ENCODE measurements around the gene NDP.

The NDP gene

DNA sequence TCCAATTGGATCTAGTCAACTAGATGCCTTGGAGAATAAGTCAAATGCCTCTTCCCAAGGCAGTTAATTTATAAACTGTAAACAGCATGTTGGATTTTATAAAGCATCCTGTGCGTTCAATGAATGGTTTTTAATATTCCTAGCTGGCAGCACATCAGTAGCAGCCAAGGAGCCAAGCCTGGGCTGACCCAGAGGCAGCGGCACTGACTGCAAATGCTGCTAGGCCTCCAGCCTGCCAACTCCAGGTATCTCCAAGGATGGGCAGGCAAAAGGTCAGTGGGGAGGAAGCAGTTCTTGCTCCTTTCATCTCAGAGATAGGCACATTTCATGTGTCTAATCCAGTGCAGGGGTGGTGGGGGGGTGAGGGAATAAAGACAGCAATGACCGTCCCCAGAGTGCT lies 9.5 kb downstream of the NDP start:
- Histone ChIP-seq H3K4me3 (ENCODE audit: low read depth, low read length) (no peak overlapping the region), H3K9me3 (ENCODE audit: control insufficient read depth, insufficient read depth, low read depth, low read length) (no peaks in the 10 kb centered on the region), H3K27ac (ENCODE audit: extremely low read depth, low read depth, low read length) (no peak overlapping the region), H3K4me1 (ENCODE audit: control insufficient read depth, insufficient read depth, low read length) (no peaks in the 10 kb centered on the region), H3K36me3 (ENCODE audit: control insufficient read depth in 2 of 2, insufficient read depth in 1 of 2, low read length in 2 of 2) (no peaks in the 10 kb centered on the region)
- POLR2A ChIA-PET: no interaction called here
- CTCF ChIA-PET: interaction anchor here (1.9 kb wide), 1 partner anchor 281 kb away, joined by 4 read pairs; no protein-coding TSS in a partner anchor
- TF ChIP-seq ZNF221 (tag by site-specific recombination; IDR thresholded peaks at IDR 0.05; ENCODE audit: borderline replicate concordance): no peak
- TF ChIP-seq ZNF202 (tag by site-specific recombination; IDR thresholded peaks at IDR 0.05; ENCODE audit: borderline replicate concordance): no peak
- TF ChIP-seq ZNF596 (tag by site-specific recombination; IDR thresholded peaks at IDR 0.05): no peak
- TF ChIP-seq ZBTB1 (tag by site-specific recombination; IDR thresholded peaks at IDR 0.05): no peak
- TF ChIP-seq, protein P1, sequence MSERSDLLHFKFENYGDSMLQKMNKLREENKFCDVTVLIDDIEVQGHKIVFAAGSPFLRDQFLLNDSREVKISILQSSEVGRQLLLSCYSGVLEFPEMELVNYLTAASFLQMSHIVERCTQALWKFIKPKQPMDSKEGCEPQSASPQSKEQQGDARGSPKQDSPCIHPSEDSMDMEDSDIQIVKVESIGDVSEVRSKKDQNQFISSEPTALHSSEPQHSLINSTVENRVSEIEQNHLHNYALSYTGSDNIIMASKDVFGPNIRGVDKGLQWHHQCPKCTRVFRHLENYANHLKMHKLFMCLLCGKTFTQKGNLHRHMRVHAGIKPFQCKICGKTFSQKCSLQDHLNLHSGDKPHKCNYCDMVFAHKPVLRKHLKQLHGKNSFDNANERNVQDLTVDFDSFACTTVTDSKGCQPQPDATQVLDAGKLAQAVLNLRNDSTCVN (tag by site-specific recombination; optimal IDR thresholded peaks at IDR 0.05): no peak
- no peak for TF ChIP-seq EGR2 (tag by site-specific recombination; IDR thresholded peaks at IDR 0.05; ENCODE audit: low read depth)
- TF ChIP-seq IKZF3 (tag by site-specific recombination; IDR thresholded peaks at IDR 0.05): no peak
- no peak for TF ChIP-seq ZNF677 (tag by site-specific recombination; IDR thresholded peaks at IDR 0.05)
- TF ChIP-seq, protein P2, sequence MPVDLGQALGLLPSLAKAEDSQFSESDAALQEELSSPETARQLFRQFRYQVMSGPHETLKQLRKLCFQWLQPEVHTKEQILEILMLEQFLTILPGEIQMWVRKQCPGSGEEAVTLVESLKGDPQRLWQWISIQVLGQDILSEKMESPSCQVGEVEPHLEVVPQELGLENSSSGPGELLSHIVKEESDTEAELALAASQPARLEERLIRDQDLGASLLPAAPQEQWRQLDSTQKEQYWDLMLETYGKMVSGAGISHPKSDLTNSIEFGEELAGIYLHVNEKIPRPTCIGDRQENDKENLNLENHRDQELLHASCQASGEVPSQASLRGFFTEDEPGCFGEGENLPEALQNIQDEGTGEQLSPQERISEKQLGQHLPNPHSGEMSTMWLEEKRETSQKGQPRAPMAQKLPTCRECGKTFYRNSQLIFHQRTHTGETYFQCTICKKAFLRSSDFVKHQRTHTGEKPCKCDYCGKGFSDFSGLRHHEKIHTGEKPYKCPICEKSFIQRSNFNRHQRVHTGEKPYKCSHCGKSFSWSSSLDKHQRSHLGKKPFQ (tag by site-specific recombination; IDR thresholded peaks at IDR 0.05): no peak
- no peak for TF ChIP-seq ZNF174 (tag by site-specific recombination; IDR thresholded peaks at IDR 0.05)
- TF ChIP-seq SCRT2 (tag by site-specific recombination; IDR thresholded peaks at IDR 0.05): no peak
- TF ChIP-seq ZNF664 (tag by site-specific recombination; IDR thresholded peaks at IDR 0.05): no peak
- no peak for TF ChIP-seq ZNF513 (tag by site-specific recombination; IDR thresholded peaks at IDR 0.05)
- no peak for TF ChIP-seq ZNF274 (IDR thresholded peaks at IDR 0.05; ENCODE audit: low read length)
- no peak for TF ChIP-seq ZNF274 (tag by site-specific recombination; IDR thresholded peaks at IDR 0.05; ENCODE audit: borderline replicate concordance)
- TF ChIP-seq, protein P3, sequence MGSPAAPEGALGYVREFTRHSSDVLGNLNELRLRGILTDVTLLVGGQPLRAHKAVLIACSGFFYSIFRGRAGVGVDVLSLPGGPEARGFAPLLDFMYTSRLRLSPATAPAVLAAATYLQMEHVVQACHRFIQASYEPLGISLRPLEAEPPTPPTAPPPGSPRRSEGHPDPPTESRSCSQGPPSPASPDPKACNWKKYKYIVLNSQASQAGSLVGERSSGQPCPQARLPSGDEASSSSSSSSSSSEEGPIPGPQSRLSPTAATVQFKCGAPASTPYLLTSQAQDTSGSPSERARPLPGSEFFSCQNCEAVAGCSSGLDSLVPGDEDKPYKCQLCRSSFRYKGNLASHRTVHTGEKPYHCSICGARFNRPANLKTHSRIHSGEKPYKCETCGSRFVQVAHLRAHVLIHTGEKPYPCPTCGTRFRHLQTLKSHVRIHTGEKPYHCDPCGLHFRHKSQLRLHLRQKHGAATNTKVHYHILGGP (tag by site-specific recombination; IDR thresholded peaks at IDR 0.05): no peak
- TF ChIP-seq ZFP41 (tag by site-specific recombination; IDR thresholded peaks at IDR 0.05; ENCODE audit: borderline replicate concordance): no peak
- TF ChIP-seq ZNF658 (tag by site-specific recombination; IDR thresholded peaks at IDR 0.05): no peak
- TF ChIP-seq YY1 (tag by site-specific recombination; IDR thresholded peaks at IDR 0.05): no peak
- no peak for TF ChIP-seq REPIN1 (tag by site-specific recombination; IDR thresholded peaks at IDR 0.05; ENCODE audit: low read depth)

DNA sequence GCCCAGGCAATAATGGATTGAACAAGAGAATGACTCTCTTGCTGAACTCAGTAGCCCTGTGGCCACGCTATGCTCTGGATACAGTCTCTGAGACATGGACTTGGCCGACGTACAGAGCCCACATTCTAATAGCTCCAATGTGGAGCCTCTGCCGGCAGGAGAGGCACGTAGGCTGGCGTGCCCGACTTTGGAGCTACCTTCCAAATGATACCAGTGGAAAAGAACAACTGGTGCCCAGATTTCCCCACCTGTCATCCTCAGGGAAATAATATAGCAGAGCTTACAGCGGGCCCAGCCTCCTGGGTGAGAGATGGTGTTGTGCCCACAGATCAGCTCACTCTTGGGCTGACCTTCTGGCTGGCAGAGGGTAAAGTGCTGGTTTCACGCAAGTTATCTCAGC lies 10.6 kb downstream of the NDP start:
- Histone ChIP-seq H3K27ac (ENCODE audit: extremely low read depth, low read depth, low read length) (no peak overlapping the region), H3K36me3 (ENCODE audit: control insufficient read depth in 2 of 2, insufficient read depth in 1 of 2, low read length in 2 of 2) (no peaks in the 10 kb centered on the region), H3K9me3 (ENCODE audit: control insufficient read depth, insufficient read depth, low read depth, low read length) (no peaks in the 10 kb centered on the region), H3K4me1 (ENCODE audit: control insufficient read depth, insufficient read depth, low read length) (no peaks in the 10 kb centered on the region), H3K4me3 (ENCODE audit: low read depth, low read length) (no peak overlapping the region)
- CTCF ChIA-PET: interaction anchor here (0.7 to 1.9 kb wide), 8 partner anchors 36 to 282 kb away, joined by 3 to 8 read pairs (median 4); no protein-coding TSS in a partner anchor
- POLR2A ChIA-PET: no interaction called here
- TF ChIP-seq, protein P3 (tag by site-specific recombination; IDR thresholded peaks at IDR 0.05): no peak
- TF ChIP-seq ZNF777 (tag by site-specific recombination; IDR thresholded peaks at IDR 0.05; ENCODE audit: borderline replicate concordance) (no peak), KLF1 (tag by site-specific recombination; IDR thresholded peaks at IDR 0.05) (no peak), SALL2 (tag by site-specific recombination; IDR thresholded peaks at IDR 0.05; ENCODE audit: borderline replicate concordance) (no peak), ZBTB8A (tag by site-specific recombination; IDR thresholded peaks at IDR 0.05) (no peak), ZFHX2 (tag by site-specific recombination; conservative IDR thresholded peaks at IDR 0.05) (no peak), ZNF571 (tag by site-specific recombination; IDR thresholded peaks at IDR 0.05) (no peak), ZNF175 (tag by site-specific recombination; IDR thresholded peaks at IDR 0.05) (no peak)
- TF ChIP-seq, protein P4, sequence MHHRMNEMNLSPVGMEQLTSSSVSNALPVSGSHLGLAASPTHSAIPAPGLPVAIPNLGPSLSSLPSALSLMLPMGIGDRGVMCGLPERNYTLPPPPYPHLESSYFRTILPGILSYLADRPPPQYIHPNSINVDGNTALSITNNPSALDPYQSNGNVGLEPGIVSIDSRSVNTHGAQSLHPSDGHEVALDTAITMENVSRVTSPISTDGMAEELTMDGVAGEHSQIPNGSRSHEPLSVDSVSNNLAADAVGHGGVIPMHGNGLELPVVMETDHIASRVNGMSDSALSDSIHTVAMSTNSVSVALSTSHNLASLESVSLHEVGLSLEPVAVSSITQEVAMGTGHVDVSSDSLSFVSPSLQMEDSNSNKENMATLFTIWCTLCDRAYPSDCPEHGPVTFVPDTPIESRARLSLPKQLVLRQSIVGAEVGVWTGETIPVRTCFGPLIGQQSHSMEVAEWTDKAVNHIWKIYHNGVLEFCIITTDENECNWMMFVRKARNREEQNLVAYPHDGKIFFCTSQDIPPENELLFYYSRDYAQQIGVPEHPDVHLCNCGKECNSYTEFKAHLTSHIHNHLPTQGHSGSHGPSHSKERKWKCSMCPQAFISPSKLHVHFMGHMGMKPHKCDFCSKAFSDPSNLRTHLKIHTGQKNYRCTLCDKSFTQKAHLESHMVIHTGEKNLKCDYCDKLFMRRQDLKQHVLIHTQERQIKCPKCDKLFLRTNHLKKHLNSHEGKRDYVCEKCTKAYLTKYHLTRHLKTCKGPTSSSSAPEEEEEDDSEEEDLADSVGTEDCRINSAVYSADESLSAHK (tag by site-specific recombination; IDR thresholded peaks at IDR 0.05): no peak
